Activated CD8-positive, alpha-beta memory T cell treated with anti-CD3 and anti-CD28 coated beads for 48 hours (primary cell): ENCODE data around the gene VPS39.

Source experiments
- DNase-seq, 3 experiments: peaks; one replicate each; pipeline ENCODE4 v3.0.0-alpha.2; 2020; ENCODE audit warnings: low read depth in 2 of 3, low spot score in 2 of 3

The VPS39 gene

GRCh38 chr15:42160136-42160535 is 48.0 kb downstream of the VPS39 start:
- DNase-seq = no peak

DNA sequence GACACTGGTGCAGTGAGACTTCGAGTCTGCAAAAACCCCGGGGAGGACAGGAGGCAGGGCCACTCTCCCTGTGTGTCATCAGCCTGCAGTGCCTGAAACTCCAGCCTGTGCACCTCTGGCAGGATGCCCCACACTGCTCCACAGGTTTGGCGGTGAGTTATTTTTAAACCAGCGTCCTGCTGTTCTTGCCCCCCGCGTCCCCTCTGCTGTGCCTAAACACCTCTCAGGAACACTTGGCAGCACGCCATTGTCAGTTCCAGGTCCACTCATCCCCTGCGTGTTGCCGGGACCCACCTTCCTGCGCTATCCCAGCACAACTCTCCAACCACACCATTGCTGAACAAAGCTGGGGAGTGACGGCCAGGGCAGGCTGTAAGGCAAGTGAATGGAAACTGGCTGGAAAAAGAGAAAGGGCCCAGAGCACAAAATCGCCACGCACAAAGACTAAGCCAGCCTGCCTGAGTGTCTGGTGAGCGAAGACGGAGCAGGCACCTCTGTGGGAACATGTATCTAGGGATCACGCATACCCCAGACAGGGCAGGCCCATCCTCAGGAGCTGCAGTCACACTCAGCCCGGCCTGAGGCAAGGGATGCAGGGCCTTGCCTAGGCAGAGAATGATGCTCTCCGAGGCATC is 48.6 kb downstream of the VPS39 start:
- DNase-seq = no peak

- no peak for DNase-seq
Observed at GRCh38 chr15:42158941-42159340, 49.2 kb downstream of the VPS39 start.

- no peak for DNase-seq
Observed at GRCh38 chr15:42157981-42158765, 49.9 kb downstream of the VPS39 start.

- no peak for DNase-seq
Observed at GRCh38 chr15:42157381-42157780, 50.7 kb downstream of the VPS39 start.

- DNase-seq = no peak
Observed at GRCh38 chr15:42156243-42156922, 51.7 kb downstream of the VPS39 start, which contains the start of gene PLA2G4F. TSS of gene PLA2G4F (minus strand) at chr15:42156636. CDS start at chr15:42156549, 87 bp downstream.

DNA sequence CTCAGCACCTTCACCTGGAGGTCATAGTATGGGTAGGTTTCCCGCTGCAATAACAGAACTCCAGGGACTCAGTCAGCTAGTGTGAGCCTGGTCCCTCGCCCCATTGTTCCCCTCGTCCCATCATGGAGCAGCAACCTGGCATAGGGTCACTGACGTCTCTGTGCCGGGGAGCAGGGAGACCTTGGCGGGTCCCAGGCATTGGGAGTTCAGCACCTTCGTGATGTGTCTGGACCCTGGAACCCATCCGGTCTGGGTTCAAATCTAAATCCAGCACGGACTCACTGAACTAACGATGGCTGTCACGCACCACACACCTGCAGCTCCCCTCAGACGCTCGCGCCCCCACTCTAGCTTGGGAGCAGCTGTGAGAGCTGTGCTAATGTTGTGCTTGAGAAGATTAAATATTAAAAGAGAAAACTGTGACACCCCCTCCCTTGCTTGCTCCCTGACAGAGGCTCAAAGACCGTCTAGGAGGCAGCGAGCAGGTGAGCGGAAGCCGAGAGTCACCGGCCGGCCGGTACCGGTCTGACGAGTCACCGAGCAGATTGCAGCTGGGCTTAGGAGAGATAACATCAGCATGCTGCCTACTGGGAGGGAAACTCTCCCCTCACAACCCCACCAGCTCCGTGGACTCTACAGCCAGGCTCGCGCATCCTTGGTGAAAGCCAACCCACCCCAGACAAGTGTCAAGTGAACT is 52.4 kb downstream of the VPS39 start:
- DNase-seq = no peak

- no peak for DNase-seq
Observed at GRCh38 chr15:42154956-42155355, 53.1 kb downstream of the VPS39 start.

- DNase-seq = no peak
Observed at GRCh38 chr15:42154212-42154941, 53.7 kb downstream of the VPS39 start.

DNA sequence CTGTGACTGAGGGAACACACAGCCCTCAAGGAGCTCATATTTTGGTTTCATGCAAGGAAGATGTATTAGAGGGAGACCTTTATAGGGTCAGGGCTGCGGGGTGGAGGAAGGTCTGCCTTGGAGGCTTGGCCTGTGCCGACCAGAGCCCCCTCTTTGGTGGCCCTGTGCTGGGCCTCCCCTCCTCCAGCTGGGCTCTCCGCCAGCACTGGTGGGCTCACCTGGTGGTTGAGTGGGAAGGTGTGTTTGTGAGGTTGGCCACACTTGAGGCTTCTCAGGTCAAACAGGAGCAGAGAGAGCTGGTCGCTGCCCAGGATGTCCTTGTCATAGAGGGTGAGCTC is 54.3 kb downstream of the VPS39 start:
- no peak for DNase-seq

- DNase-seq = no peak
Observed at GRCh38 chr15:42152921-42153698, 55.0 kb downstream of the VPS39 start.

DNA sequence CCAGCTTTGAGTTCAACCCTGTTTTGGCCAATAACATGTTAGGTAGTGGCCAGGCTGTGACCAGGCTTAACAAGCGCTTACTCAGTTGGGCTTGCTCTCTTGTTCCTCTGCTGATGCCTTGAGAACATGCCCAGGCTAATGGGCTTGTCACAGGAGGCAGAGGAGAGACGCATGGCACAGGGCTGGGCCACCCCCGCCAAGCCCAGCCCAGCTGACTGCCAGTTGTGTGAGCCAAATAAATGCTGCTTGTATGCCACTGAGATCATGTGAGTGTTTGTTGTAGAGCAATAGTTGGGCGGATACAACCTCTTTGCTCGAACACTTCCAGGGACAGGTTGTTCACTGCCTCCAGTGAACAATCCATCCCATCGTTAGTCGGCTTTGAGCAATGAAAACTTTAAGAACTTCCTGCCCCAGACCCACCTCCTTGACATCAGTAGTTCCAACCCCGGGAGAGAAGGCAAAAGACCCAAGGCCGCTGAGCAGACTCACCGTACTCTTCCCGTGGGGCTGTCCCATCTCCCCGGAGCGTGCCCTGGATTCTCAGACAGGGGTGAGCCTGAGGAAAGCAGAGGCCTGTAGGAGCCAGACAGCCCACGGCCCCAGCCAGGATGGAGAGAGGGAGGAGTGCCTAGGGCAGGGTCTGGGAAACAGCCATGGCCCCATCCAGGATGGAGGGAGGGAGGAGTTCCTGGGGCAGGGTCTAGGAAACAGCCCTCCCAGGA is 55.7 kb downstream of the VPS39 start:
- DNase-seq = no peak

DNA sequence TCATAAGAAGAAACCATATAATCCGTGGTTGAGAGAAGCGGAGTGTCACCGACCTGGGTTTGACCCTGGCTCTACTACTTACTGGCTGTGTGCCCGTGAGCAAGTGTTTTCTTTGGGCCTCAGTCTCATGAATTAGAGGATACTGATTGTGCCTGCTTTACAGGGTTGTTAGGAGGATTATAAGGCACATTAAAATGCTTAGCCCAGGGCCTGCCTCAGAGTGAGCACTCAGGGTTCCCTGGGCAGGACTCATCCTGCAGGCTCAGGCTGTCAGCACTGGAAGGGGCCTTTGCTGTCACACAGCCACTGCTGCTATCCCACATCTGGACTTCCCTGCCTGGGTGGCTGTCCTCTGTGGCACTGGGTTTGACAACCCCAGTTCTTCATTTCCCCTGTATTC is 56.4 kb downstream of the VPS39 start:
- no peak for DNase-seq

DNA sequence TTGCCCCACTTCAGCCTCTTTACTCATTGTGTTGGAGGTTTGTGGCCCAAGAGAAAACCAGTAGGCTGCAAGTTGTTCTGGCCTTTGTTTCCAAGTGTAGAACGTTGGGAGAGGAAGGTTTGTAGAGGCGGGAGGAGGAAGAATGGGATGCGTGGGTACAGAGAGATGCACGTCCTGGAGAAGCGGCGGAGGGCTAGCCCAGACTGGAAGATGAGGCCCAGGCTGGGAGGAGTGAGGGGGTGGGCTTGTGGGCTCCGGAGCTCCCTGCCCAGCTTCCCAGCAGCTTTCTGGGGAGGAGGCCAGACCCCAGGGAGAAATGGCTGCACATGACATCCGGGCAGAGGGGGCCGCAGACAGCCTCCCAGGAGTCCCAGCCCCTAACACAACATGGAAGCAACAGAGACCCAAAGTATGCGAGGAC is 57.0 kb downstream of the VPS39 start:
- DNase-seq = no peak

- no peak for DNase-seq
Observed at GRCh38 chr15:42150219-42150970, 57.7 kb downstream of the VPS39 start.

DNA sequence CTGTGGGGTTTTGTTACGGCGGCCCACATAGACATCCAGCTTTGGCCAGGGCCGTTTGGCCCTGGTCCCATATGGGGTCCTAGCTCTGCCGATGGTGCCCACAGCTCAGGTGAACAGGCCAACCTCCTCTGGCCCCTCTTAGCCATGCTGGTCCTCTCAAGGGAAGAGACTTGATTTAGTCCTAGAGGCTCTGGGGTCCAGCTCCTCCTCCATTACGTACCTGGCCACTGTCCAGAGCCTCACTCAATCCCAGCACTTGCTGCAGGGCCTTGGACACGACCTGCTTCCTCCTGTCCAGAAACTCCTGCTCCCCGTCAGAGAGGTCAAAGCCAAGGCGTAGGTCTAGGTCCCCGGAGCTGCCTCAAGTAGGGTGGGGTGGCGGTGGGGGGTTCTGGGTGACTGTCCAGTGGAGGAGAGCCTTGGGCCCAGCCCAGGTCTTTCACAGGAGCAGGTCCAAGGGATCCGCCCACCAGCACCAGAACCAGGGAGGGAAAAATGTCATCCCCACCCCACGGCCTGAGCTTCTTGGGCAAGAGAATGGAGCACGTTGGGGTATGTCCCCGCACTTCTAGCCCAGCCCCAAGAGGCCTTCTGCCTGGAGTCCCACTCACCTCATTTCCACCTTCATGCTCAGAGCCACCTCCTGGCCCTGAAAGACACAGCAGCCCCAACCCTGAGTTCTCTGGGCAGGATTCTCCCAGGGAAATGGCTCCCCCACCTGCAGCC is 58.4 kb downstream of the VPS39 start:
- DNase-seq = no peak

GRCh38 chr15:42148808-42149492 is 59.2 kb downstream of the VPS39 start:
- no peak for DNase-seq

- no peak for DNase-seq
Observed at GRCh38 chr15:42147431-42147735, 60.7 kb downstream of the VPS39 start.
